ENCODE measurements around the gene ADGRL3.
"Not testable (repeated sequence)": the region's sequence is repeated elsewhere in the genome, so short reads cannot be mapped to it uniquely, and the experiment has no call there.

The ADGRL3 gene

DNA sequence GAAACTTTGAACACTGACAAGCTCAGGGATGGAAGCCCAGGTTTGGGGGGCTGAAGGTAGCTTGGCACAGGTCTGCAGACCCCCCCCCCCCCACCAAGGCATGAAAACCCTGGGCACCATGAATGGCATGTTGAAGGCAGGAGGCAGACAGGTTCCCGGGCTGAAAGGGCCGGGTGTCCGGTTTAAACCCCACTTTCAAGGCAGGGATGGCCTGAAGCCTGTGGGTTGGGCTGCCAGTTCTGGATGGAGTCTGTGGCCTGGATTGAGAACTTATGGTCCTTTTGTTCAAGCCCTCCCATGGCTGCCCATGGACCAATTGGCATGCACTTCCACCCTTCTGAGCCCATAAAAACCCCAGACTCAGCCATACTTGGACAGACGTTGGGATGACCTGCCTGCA, 616.9 kb downstream of the ADGRL3 start:
- DNase-seq (ENCODE audit: low spot score) = no peak

DNA sequence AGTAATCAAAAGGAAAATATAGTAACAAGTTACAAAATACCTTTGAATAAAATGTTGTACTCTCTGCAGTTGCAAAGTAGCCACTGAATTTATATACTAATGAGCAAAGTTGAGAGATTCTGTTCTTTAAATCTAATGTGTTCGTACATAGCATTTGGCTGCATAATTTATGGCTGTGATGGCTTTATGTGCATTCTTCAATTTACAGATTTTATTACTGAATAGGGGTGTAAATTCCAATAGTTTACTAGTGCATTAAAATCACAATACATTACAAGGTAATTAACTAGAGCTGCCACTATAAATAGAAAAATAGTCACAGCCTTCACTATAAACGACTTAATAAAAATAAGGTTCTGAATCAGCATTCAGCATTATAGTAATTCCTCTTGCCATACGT, 620.0 kb downstream of the ADGRL3 start:
- no peak for DNase-seq (ENCODE audit: low spot score)

DNA sequence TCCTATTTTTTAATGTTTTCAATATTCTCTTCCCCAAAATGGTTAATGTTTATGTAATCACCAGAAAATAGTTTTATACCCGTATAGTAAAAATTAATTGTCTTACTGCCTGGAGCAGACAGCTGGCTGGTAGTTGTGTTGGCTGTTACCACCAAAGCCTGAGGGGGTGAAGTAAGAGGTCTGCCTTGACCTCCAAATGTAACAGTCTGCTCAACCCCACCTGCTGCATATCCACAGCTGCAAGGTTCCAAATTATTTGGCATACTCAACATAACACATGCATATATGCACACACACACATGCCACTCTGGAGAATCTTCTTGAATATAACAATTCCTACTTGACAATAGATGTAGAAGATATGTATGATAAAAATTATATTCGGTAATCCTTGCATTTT, 624.3 kb downstream of the ADGRL3 start:
- DNase-seq (ENCODE audit: low spot score) = no peak

DNA sequence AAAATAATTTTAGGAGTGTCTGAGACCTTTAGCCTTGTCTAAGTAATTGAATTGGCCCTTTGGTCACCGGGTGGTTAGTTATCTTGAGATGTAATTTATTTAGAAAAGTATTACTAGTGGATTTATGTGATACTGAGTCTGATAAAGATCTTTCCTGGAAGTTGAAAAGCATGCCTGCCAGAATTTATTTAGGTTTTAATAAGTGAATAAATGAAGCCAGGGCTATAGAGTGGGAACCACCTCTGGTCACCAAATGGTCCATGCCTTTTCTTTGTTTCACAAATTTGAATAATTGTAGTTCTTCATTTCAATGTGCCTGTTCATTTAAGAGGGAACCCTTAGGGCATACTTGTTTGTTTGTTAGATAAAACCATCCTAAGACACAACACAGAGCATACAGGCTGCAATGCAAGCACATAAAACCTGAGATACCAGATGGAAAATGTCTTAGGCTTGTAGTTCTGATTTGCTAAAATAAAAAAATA, 627.8 kb downstream of the ADGRL3 start:
- DNase-seq (ENCODE audit: low spot score) = no peak

DNA sequence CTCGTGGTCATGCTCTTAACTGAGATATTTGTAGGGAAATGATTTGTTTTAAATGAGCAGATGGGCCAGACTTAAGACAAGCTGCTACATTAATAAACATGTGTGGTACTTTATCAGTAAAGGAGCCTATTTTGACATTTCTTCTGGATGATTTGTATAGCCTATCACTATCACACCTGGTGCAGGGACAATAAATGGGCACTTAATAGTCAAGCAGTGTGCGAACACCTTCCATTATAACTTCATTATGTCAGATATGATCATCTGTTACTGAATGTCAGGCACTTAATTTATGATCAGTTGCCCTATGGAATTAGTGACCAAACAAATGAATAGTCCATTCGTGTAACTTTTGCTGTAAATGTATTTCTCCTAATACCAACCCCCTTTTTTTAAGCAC, 628.8 kb downstream of the ADGRL3 start:
- no peak for DNase-seq (ENCODE audit: low spot score)

DNA sequence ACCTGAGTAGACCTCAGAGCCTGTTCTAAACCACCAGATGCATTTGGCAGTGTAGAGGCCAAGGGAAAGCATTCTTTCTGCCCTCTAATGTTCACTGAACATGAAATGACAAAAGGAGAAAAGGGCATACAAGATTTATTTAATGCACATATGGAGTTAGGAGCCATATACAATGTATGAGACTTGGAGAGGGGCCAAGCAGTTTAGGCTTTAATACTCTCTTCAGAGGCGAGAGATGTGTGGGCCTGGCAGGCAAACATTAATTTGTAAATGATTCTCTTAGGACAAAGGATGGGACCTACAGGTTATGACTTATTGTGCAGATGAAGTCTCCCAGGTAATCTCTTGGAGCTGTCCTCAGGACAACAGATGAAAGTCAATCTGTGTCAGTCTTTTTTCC, 631.9 kb downstream of the ADGRL3 start:
- no peak for DNase-seq (ENCODE audit: low spot score)

DNA sequence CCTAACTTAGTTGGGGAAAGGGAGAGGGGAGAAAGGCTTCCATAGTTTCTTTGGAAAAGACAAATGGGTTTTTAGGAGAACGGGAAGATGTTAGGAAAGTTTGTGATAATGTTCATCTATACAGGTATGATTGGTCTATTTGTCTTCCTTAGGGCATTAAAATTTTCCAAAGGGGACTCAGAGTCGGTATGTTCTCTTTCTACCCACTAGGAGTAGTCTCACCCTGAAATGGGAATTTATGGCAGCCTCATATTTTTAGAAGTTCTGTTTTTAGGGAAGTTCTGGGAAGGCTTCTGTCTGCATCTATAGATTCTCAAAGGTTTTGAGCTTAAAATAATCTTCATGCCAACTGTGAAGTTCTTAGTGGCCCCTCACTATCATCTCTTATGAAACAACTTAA, 637.3 kb downstream of the ADGRL3 start:
- no peak for DNase-seq (ENCODE audit: low spot score)

DNA sequence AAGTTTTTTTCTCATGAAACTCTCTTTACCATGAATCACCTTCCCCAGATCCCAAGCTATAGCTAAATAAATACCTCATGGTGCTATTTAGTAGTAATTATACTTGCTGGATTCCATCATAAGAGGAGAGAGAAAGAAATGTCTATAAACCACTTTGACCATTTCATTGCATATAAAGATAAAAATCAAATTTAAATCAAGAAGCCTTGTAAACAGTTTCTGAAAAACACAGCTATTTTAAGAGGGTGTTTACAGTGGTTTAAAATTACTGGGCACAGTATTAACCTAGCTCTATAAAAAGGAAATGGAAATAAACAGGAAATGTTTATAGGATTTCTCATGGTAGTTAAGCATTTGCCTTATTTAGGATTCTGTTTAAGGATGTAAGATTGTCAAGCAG, 637.9 kb downstream of the ADGRL3 start:
- no peak for DNase-seq (ENCODE audit: low spot score)

DNA sequence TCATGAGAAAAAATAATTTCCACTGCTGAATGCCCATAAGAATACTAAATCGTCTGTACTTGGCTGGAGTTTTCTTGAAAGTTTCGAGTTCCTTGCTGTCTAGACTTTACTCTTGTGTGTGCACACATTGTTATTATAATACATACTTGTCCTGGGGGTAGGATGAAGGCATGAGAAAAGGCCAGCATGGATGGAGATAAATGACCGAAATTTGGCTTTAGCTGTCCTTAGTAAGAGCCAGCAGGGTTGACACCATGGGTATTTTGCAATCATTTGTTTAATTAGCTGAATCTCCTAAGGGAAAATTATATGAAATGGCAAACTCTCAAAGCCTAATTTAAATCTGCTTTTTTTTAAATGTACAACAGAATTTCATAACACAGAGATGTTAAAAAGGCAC, 641.6 kb downstream of the ADGRL3 start:
- DNase-seq (ENCODE audit: low spot score) = no peak

DNA sequence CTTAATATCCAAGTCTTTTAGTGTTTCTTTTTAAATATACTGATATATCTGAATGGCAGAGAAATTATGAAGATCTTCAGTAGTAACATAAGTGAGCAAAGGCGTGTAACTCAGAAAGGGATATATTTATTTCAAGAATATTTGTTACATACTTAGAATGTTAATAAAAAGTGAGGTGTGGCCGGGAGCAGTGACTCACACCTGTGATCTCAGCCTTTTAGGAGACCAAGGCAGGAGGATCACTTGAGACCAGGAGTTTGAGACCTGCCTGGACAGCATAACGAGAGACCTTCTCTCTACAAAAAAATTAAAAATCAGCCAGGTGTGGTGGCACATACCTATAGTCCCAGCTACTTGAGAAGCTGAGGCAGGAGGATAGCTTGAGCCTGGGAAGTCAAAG, 651.0 kb downstream of the ADGRL3 start:
- DNase-seq (ENCODE audit: low spot score) = no peak

DNA sequence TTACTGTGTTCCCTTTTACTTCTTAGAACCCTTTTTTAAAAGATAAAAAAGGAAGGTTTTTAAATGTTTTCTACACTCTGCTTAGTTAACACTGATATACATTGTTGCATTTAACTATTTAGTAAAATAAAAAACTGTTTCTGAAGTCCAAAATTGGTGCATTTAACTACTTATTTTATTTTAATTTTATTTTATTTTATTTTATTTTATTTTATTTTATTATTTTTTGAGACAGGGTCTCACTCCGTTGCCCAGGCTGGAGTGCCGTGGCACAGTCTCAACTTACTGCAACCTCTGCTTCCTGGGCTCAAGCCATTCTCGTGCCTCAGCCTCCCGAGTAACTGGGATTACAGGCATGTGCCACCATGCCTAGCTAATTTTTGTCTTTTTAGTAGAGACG, 652.0 kb downstream of the ADGRL3 start:
- not testable (repeated sequence) for DNase-seq (ENCODE audit: low spot score)

DNA sequence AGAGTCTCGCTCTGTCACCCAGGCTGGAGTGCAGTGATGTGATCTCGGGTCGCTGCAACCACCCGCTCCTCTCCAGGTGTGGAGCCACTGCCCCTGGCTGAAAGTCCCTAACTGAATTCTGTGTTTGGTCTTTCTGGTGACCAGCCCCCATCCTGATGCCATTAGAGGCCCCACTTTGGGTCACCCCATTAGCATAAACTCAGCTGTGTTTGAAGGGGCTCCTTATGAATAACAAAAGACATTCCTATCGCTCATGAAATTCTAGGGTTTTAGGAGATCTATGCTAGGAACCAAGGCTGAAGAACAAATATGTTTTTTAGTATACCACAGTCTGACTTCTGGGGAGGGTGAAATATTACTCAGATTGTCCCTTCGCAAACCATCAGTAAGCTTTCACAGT, 652.9 kb downstream of the ADGRL3 start:
- DNase-seq (ENCODE audit: low spot score) = no peak

DNA sequence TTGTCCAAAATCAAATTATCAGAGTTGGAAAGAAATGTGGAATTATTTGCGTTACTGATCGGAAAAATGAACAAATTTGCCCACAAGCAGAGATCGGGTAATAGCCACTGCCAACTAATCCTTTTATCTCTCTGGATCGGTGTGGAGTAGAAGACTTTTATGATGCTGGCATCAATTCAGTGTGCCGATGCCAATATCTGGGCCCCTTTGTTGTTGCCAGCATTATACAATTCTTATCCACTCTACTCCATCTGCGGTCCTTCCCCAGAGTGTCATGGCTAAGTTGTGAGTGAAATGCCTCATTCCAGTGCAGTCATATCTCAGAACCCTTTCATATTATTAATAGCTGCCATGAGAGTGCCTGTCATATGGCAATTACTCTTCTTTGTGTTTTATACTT, 660.2 kb downstream of the ADGRL3 start:
- DNase-seq (ENCODE audit: low spot score) = no peak

DNA sequence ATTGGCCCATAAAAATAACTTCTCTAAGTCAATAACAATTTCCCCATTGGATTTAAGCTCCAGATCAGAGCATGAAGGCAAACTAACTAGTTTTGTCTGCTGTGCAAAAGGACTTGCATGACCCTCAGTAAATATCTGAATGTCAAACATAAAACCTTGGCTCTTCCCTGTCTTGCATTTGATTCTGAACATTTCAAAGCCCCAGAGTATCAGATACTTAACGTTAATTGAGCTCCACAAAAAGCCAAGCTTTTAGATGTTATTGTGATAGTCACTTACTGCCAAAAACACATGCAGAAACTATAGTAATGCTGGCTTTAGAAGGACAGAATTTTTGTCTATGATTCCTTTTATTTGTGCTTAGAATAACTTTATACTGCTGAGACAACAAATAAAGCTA, 664.2 kb downstream of the ADGRL3 start:
- DNase-seq (ENCODE audit: low spot score) = no peak

DNA sequence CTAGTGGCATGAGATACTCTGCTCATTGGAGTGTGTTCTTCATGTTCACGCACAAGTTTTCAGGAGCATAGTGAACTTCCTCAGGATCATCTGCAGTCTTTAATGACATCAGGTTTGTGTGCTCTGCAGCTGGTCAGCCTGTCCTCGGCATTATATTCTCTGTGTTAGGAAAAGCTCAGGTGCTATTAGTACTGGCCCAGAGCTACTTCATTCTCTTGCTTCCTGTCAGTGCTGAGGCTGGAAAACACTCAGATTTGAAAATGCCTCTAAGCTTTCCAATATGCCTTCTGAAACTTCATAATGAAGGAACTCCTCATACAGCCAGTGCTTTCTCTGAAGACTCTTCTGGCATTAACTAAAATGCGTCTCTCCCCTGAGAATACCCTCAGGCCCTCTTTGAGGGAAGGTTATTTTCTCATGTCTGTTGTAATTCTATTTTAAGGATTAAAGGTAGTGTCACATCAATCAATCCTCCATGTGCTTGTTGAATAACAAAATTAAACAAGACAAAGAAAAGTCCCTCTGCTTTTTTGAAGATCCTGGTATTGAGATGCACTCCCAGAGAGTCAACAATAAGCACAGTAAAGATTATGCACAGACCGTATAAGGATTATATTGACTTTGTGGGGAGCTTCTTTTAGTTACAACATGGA, 666.4 kb downstream of the ADGRL3 start:
- DNase-seq (ENCODE audit: low spot score) = no peak

DNA sequence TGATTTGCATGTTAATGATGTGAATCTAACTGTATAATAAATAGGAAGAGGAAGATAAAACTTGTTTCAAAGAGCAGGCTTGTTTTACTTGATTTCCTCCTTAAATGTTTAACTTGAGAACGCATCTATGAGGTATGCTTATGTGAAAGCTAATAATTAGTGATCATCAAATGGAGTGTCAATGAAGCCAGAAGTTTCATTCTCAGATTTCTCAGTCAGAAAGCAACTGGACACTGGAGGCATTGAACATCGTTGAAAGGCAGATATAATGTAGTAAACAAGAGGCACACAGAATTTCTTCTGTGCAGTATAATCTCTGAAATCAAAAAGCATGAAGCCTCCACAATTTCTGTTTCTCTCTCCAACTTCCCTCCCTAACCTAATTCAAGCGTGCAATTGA, 672.9 kb downstream of the ADGRL3 start:
- peak; percentile 2 for DNase-seq (ENCODE audit: low spot score)

DNA sequence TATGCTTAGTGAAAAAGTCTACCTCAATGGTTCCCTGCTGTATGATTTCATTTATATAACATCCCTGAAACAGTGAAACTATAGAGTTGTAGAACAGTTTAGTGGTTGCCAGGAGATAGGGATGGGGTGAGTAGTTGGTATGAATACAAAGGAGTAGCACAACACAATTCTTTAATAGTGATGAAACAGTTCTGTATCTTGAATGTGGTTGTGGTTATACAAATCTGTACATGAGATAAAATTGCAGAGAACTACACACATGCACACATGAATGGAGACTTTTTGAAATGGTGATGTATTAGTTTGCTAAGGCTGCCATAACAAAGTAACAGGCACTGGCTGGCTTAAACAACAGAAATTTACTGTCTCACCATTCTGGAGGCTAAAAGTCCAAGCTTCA, 677.1 kb downstream of the ADGRL3 start:
- no peak for DNase-seq (ENCODE audit: low spot score)

DNA sequence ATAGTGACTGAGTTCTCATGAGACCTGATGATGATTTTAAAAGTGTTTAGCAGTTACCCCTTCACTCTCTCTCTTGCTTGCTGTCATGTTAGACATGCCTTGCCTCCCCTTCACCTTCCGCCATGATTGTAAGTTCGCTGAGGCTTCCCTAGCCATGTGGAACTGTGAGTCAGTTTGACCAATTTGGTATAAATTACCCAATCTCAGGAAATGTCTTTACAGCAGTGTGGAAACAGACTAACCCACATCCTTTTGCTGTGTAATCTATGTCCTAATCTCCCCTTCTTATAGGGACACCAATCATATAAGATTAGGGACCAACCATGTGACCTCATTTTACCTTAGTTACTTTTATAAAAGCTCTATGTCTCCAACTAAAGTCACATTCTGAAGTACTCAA, 677.8 kb downstream of the ADGRL3 start:
- DNase-seq (ENCODE audit: low spot score) = no peak

DNA sequence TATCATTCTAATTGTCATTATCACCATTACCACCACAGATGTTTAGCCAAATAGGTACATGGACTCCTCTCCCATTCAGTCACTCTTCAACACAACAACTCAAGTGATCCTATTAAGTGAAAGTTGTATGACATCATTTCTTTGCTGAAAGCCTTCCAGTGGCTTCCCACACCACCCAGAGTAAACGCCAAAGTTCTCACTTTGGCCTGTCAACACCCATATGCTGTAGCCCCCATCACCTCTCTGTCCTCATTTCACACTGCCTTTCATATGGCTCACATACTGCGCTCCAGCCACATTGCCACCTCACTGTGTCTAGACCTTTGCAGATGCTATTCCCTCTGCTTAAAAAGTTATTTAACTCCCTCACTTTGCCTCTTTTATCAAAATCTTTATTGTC, 682.3 kb downstream of the ADGRL3 start:
- no peak for DNase-seq (ENCODE audit: low spot score)

DNA sequence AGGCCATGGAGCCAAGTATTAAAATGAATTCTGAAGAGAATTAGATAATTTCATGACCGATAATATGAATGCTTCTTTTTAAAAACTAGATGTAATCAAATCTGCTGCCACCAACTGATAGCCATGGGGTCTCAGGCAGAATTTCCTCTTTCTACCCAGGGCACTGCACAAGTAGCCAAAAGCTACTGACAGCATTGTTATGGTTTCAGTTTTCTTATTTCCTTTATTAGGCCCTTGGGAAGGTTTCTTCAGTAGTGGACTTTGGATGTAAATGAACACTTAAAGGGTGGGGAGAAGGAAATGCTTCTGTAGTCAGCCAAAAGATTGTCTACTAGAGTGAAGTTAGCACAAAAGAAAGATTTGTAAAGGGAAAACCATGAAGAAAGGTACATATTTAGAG, 686.0 kb downstream of the ADGRL3 start:
- DNase-seq (ENCODE audit: low spot score) = no peak

DNA sequence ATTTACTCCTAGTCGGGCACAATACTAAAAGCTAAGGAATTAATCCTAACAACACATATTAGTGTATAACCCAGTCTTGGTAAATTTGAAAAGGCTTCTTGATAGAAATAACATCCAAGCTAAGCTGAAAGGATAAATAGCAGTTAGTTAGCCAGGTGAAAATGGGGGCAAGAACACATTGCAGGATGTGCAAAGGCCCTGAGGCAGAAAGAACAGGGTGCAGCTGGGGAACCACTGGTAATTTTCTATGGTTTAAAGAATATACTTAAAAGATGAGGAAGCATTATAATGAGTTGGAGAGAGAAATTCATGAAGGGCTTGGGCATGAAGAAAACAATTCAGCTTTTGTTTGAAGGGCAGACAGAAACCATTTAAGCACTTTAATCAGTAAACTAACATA, 689.0 kb downstream of the ADGRL3 start:
- no peak for DNase-seq (ENCODE audit: low spot score)

DNA sequence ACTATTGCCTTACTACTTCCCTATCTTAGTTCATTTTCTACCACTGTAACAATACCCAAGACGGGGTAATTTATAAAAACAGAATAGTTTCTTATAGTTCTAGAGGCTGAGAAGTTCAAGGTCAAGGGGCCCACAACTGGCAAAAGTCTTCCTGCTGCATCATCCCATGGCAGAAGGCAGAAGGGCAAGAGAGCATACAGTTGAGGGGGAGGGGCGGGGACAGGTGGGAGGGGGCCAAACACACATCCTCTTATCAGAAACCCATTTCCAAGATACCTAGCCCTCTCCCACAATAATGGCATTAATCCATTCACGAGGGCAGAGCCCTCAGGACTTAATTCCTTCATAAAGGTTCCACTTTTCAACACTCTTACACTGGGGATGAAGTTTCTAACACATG, 690.2 kb downstream of the ADGRL3 start:
- DNase-seq (ENCODE audit: low spot score) = no peak

DNA sequence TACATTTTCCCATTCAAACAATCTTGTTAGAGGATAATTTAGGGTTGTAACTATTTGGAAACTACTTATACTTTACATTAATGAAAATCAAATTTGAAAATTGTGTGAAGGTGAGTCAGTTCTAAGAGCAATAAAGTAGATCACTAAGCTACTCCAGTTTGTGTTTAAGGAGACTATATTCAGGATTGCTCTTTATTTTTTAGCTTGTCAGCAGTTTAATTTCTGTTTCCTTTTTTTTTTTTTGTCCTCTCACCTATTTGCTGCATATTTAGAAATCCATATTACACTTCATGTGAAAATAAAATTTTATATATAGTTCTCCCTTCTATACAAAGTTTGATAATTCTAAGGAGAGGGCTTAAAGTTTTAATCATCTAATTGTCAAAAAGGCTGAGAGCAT, 691.8 kb downstream of the ADGRL3 start:
- DNase-seq (ENCODE audit: low spot score) = no peak

DNA sequence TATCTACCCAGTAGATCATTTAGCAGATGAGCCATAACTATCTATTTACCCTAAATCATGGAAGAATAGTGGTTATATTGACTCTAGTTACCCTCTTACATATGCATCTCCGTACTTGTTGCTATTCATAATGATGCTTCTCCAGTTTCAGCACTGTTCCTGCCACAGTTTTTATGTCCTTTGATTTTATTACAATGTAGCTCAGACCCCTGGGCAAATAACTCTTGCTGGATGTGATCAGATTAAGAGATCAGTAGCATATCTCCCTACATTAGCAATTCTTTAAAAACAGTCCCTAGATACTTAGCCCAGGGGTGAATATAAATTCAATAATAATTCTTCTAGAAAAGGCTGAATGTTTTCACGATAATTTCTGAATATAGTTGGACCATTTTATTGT, 696.5 kb downstream of the ADGRL3 start:
- DNase-seq (ENCODE audit: low spot score) = no peak

DNA sequence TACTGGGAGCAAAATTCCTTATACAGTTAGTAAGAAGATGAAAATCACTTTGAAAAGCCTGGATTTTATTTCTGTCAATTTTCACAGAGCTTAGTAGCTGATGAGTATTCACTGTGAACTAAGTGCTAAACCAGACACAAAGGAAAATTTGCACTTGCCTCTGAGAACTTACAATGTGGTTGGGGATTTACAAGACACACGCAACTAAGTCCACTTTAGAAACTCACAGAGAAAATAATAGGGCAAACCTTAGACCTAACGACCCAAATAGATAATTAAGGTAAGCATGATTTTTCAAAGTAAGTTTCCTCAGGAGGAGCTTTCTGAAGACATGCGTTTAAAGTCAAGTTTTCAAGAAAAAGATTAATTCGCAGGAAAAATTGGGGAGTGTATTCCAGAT, 708.9 kb downstream of the ADGRL3 start:
- DNase-seq (ENCODE audit: low spot score) = no peak
